ENCODE data around the gene FRMPD3. TPM values are rescaled to one million over a fixed set of nuclear protein-coding genes. Genes with fewer than 3 reads are reported as not detected.

FRMPD3 gene
- total and polyA plus RNA-seq, 3 donors from 2014 or later, result 0.74 to 2.0 (median 1.5) TPM

- TF ChIP-seq POLR2A (IDR thresholded peaks at IDR 0.05), result no peak
- no peak for TF ChIP-seq CTCF (IDR thresholded peaks at IDR 0.05)
- no peak overlapping the region for H3K4me3 ChIP-seq
- H3K4me1 ChIP-seq, result no peaks in the 10 kb centered on the region
- intact Hi-C loops (cut with DNase I; ENCODE audit: low total_unique reads), result no loop called here
- H3K27me3 ChIP-seq, result no peaks in the 10 kb centered on the region
- no peaks in the 10 kb centered on the region for H3K36me3 ChIP-seq (ENCODE audit: low read depth, missing control alignments)
- peak; percentile 15 for DNase-seq
- WGBS, 2 donors, result 38 to 74% methylated on average over 4 to 7 of the region's 8 CpGs
- no peaks in the 10 kb centered on the region for H3K9me3 ChIP-seq
- no peak overlapping the region for H3K27ac ChIP-seq
These were observed 34.7 kb downstream of the FRMPD3 start for GRCh38 chrX:107484002-107484726.

DNA sequence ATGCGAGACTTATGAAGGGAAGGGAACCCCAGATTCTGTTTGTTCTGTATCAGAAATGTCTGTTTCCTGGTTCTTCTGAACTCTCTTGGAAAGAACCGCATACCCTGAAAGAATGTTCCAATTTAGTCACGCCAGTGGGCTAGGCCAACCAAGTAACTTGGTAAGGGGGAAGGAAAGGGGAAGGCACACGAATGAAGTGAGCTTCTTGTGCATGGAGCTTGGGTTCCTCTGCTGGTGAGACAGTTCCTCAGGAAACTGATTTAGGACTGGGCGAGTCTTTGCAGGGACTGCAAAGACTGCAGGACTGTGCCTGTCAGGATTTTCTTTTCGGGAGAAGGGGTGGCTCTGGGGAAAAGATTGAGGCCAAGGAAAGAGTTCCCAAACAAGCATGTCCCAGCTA, 35.6 kb downstream of the FRMPD3 start:
- no peaks in the 10 kb centered on the region for H3K27me3 ChIP-seq
- 65 to 67% methylated on average over 6 of the region's 6 CpGs for WGBS, 2 donors
- intact Hi-C loops (cut with DNase I; ENCODE audit: low total_unique reads), result no loop called here
- H3K4me1 ChIP-seq, result no peaks in the 10 kb centered on the region
- no peaks in the 10 kb centered on the region for H3K36me3 ChIP-seq (ENCODE audit: low read depth, missing control alignments)
- no peak for DNase-seq
- no peak overlapping the region for H3K27ac ChIP-seq
- no peak overlapping the region for H3K4me3 ChIP-seq
- H3K9me3 ChIP-seq, result no peaks in the 10 kb centered on the region
- TF ChIP-seq POLR2A (IDR thresholded peaks at IDR 0.05) (no peak), CTCF (IDR thresholded peaks at IDR 0.05) (no peak)

DNA sequence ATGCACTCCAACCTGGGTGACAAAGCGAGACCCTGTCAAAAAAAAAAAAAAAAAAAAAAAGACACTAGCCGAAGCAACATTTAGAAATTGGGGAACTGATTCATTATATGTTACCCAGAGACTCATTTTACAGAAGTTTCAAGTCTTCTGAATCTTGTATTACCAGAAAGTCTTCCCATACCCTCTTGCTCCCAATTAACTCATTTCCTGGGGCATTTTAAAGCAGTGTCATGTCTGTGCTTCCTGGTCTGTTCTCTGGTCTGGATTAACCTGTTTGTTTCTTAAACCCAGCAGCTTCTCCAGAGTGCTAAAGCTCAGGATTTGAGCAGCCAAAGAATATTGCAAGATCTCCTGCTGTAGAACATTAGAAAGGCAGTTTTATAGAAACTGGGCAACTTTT, 43.7 kb downstream of the FRMPD3 start:
- H3K27me3 ChIP-seq, result no peaks in the 10 kb centered on the region
- H3K27ac ChIP-seq, result no peak overlapping the region
- H3K36me3 ChIP-seq (ENCODE audit: low read depth, missing control alignments), result no peaks in the 10 kb centered on the region
- TF ChIP-seq POLR2A (IDR thresholded peaks at IDR 0.05) (no peak), CTCF (IDR thresholded peaks at IDR 0.05) (no peak)
- H3K4me1 ChIP-seq, result no peaks in the 10 kb centered on the region
- 78 to 91% methylated on average over 2 of the region's 2 CpGs for WGBS, 2 donors
- DNase-seq, result no peak
- intact Hi-C loops (cut with DNase I; ENCODE audit: low total_unique reads), result no loop called here
- H3K9me3 ChIP-seq, result no peaks in the 10 kb centered on the region
- H3K4me3 ChIP-seq, result no peak overlapping the region

DNA sequence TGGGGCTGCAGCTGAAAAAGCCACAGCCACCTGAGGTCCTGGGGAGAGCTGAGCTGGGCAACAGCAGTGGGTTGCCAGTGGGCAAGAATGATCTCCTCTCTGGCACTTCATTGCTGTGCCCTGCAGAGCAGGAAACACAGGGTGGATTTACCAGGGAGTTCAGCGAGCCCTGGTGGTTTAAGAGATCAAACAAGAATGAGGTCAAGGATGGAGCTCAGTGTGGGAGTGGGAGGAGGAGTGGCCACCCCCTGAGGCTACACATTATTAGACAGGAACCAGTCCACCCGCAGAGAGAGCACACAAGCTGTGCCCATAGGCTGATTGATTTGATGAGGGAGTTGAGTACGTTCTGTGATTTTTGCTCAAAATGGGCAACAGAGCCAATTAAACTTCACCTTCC, 47.3 kb downstream of the FRMPD3 start:
- Histone ChIP-seq H3K27me3 (no peaks in the 10 kb centered on the region), H3K36me3 (ENCODE audit: low read depth, missing control alignments) (no peaks in the 10 kb centered on the region), H3K4me1 (no peaks in the 10 kb centered on the region), H3K9me3 (no peaks in the 10 kb centered on the region), H3K4me3 (no peak overlapping the region), H3K27ac (no peak overlapping the region)
- DNase-seq, result no peak
- intact Hi-C loops (cut with DNase I; ENCODE audit: low total_unique reads), result no loop called here
- TF ChIP-seq CTCF (IDR thresholded peaks at IDR 0.05) (no peak), POLR2A (IDR thresholded peaks at IDR 0.05) (no peak)
- 20 to 96% methylated on average over 2 to 3 of the region's 3 CpGs for WGBS, 2 donors

Other genes starting within 250 kb of the FRMPD3 start
- 10 to 100 TPM; 31.0 to 34.4 TPM for gene NUP62CL, start 243.2 kb upstream of the FRMPD3 start, total RNA-seq
- gene NUP62CL, start 243.2 kb upstream of the FRMPD3 start, polyA plus RNA-seq (ENCODE audit: insufficient read depth, low read depth, low replicate concordance), result 21.9 TPM
- gene DNAAF6, start 243.0 kb upstream of the FRMPD3 start, total RNA-seq, result 1 to 10 TPM; 2.6 to 3.0 TPM
- 16.1 TPM for gene DNAAF6, start 243.0 kb upstream of the FRMPD3 start, polyA plus RNA-seq (ENCODE audit: insufficient read depth, low read depth, low replicate concordance)
- 10 to 100 TPM; 38.7 to 39.3 TPM for gene PRPS1, start 178.9 kb downstream of the FRMPD3 start, total RNA-seq
- 32.7 TPM for gene PRPS1, start 178.9 kb downstream of the FRMPD3 start, polyA plus RNA-seq (ENCODE audit: insufficient read depth, low read depth, low replicate concordance)

Measured in testis (tissue), 3 donors.